Lower leg skin (tissue), 3 donors: ENCODE measurements around the gene OR5I1.

Source experiments
- POLR2A ChIP-seq, 2 donors: fragments of 450-650 bp; IDR thresholded peaks; one replicate each; pipeline ENCODE4 v1.6.1; 2016 to 2017; ENCODE audit warnings: antibody characterized with exemption in 2 of 2, mild to moderate bottlenecking in 1 of 2, moderate library complexity in 1 of 2
- TF ChIP-seq, protein P1 (sequence below), 3 donors: fragments of 450-650 bp; IDR thresholded peaks; one replicate each; pipeline ENCODE4 v1.5.1; 2016; ENCODE audit warnings: antibody characterized with exemption in 3 of 3, mild to moderate bottlenecking in 3 of 3, moderate library complexity in 2 of 3

DNA sequence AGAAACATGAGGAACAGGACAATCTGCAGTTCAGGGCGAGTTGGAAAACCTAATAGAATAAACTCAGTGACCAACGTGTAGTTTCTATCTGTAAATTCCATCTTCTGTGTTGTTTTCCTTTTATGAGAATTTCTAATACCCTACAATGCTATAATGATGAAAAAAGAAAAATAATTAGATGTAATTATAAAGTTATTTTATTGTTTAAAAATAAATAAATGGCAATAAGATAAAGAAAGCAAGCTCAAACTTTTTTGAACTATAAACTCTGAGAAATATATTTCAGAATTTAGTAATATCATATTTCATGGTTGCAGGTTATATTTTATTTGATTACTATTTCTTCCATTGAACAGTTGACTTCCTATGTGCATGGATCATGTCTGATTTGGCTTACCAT is at the start of gene OR5I1:
- TF ChIP-seq POLR2A (IDR thresholded peaks at IDR 0.05), result no peak
- TF ChIP-seq, protein P1, sequence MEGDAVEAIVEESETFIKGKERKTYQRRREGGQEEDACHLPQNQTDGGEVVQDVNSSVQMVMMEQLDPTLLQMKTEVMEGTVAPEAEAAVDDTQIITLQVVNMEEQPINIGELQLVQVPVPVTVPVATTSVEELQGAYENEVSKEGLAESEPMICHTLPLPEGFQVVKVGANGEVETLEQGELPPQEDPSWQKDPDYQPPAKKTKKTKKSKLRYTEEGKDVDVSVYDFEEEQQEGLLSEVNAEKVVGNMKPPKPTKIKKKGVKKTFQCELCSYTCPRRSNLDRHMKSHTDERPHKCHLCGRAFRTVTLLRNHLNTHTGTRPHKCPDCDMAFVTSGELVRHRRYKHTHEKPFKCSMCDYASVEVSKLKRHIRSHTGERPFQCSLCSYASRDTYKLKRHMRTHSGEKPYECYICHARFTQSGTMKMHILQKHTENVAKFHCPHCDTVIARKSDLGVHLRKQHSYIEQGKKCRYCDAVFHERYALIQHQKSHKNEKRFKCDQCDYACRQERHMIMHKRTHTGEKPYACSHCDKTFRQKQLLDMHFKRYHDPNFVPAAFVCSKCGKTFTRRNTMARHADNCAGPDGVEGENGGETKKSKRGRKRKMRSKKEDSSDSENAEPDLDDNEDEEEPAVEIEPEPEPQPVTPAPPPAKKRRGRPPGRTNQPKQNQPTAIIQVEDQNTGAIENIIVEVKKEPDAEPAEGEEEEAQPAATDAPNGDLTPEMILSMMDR (IDR thresholded peaks at IDR 0.05), result no peak
